Panc1 (cell line): ENCODE results near the gene ANKRD33B.

Experiments
- TCF7L2 ChIP-seq: IDR thresholded peaks from 2 replicates; pipeline ENCODE4 v1.6.1; 2011; ENCODE audit warnings: mild to moderate bottlenecking, low read depth, low read length, inconsistent platforms
- TF ChIP-seq, protein P1 (sequence below): fragments of 450-650 bp; IDR thresholded peaks from 2 replicates; pipeline ENCODE4 v1.5.1; 2017; ENCODE audit warnings: mild to moderate bottlenecking
- TF ChIP-seq, protein P2 (sequence below), 2 experiments: IDR thresholded peaks; 2 replicates each; pipeline ENCODE4 v1.6.1; 2011 to 2012; ENCODE audit warnings: low read depth in 2 of 2, control low read depth in 1 of 2, low read length in 1 of 2, mild to moderate bottlenecking in 1 of 2, moderate library complexity in 1 of 2; ENCODE audit not compliant: insufficient read depth in 1 of 2

DNA sequence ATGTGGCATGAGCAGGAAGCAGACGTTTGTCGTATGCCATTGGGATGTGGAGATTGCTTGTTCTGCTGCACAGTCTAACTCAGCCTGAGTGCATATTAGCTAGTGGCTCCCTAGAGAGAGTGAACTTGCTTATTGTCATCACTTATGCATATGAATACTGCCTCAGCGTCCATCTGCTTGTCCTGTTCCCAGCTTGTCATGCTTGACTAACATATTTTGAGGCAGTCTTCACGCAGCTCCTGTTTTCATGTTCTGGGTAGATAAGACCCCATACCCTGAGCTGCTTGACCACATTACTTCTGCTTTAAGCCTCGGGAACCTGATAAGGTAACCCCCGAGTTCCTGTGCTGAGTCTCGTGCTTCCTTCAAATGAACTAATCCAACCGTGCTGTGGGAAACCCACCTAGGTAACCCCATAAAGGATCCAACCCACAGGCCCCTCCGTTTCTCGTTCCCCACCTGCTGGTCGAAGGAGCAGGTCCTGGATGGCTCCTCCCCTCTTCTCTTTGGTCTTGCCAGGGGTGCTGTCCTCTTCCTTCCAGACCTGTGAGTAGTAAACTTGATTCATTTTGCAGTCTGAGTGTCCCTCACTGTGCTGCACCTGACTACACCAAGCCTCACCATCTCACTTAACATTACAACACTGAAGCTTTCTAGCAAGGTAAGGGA, 25.0 kb downstream of the ANKRD33B start:
- TF ChIP-seq, protein P1, sequence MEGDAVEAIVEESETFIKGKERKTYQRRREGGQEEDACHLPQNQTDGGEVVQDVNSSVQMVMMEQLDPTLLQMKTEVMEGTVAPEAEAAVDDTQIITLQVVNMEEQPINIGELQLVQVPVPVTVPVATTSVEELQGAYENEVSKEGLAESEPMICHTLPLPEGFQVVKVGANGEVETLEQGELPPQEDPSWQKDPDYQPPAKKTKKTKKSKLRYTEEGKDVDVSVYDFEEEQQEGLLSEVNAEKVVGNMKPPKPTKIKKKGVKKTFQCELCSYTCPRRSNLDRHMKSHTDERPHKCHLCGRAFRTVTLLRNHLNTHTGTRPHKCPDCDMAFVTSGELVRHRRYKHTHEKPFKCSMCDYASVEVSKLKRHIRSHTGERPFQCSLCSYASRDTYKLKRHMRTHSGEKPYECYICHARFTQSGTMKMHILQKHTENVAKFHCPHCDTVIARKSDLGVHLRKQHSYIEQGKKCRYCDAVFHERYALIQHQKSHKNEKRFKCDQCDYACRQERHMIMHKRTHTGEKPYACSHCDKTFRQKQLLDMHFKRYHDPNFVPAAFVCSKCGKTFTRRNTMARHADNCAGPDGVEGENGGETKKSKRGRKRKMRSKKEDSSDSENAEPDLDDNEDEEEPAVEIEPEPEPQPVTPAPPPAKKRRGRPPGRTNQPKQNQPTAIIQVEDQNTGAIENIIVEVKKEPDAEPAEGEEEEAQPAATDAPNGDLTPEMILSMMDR: no peak
- TF ChIP-seq, protein P2, sequence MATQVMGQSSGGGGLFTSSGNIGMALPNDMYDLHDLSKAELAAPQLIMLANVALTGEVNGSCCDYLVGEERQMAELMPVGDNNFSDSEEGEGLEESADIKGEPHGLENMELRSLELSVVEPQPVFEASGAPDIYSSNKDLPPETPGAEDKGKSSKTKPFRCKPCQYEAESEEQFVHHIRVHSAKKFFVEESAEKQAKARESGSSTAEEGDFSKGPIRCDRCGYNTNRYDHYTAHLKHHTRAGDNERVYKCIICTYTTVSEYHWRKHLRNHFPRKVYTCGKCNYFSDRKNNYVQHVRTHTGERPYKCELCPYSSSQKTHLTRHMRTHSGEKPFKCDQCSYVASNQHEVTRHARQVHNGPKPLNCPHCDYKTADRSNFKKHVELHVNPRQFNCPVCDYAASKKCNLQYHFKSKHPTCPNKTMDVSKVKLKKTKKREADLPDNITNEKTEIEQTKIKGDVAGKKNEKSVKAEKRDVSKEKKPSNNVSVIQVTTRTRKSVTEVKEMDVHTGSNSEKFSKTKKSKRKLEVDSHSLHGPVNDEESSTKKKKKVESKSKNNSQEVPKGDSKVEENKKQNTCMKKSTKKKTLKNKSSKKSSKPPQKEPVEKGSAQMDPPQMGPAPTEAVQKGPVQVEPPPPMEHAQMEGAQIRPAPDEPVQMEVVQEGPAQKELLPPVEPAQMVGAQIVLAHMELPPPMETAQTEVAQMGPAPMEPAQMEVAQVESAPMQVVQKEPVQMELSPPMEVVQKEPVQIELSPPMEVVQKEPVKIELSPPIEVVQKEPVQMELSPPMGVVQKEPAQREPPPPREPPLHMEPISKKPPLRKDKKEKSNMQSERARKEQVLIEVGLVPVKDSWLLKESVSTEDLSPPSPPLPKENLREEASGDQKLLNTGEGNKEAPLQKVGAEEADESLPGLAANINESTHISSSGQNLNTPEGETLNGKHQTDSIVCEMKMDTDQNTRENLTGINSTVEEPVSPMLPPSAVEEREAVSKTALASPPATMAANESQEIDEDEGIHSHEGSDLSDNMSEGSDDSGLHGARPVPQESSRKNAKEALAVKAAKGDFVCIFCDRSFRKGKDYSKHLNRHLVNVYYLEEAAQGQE (IDR thresholded peaks at IDR 0.05; ENCODE audit: insufficient read depth in 1 of 2, low read depth in 2 of 2, low read length in 1 of 2): no peak
- no peak for TF ChIP-seq TCF7L2
